ENCODE data around the gene CLBA1. TPM values are rescaled to one million over a fixed set of nuclear protein-coding genes. Genes with fewer than 3 reads are reported as not detected.

CLBA1 gene
- total and polyA plus RNA-seq, 2 donors (not counting 1 experiment from before 2014, with no cell fraction given), result 11.3 to 11.7 TPM

DNA sequence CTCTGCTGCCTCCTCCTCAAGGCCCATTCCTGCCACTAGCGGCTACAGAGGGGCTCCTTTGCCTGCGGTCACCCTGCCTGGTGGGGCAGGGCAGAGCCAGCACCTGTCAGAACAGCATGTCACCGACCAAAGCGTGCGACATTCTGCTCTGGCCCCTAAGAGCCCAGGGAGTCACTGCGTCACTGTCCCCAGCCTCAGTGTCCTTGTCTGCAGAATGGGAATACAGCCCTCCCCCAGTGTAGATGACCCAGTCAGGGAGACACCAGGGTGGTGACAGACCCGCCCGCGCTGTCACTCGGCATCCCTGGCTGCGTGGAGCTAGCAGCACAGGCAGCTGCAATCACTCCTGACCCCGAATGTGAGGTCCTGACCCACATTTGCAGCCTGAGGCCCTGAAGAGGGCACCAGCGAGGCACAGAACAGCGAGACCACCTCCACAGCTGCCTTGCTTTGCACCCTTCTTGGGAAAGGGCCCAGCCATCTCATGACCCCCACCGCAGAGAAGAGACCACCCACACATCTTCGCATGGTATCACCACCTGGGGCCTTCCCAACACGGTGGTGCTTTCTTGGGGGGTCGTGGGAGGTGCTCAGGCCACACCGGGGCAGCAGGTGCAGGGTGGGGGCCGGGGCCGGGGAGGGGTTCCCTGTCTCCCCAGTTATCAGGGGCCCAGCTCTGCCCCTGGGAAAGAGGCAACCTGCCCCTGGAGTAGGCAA, 9.9 kb upstream of the CLBA1 start:
- peaks cover 36% of the 10 kb centered on the region for H3K4me1 ChIP-seq (ENCODE audit: control insufficient read depth, extremely low read depth, insufficient read depth, low read length)

GRCh38 chr14:104976198-104977007, 9.2 kb upstream of the CLBA1 start:
- Histone ChIP-seq H3K27ac (ENCODE audit: insufficient read depth, low read length) (no peak overlapping the region), H3K36me3 (ENCODE audit: control insufficient read depth, insufficient read depth, low read length) (no peaks in the 10 kb centered on the region), H3K79me2 (ENCODE audit: control insufficient read depth, insufficient read depth, low read length) (no peaks in the 10 kb centered on the region), H3K9me3 (ENCODE audit: control insufficient read depth, insufficient read depth, low read depth, low read length) (no peaks in the 10 kb centered on the region), H3K4me2 (ENCODE audit: extremely low read depth, insufficient read depth, low read length) (peak overlapping the region; percentile 18), H3K9ac (ENCODE audit: insufficient read depth, low read length) (no peak overlapping the region), H3K4me3 (replicated peaks in 1 of 4; ENCODE audit: control extremely low read depth in 1 of 4, insufficient read depth in 1 of 4, low read depth in 3 of 4, low read length in 4 of 4) (peak overlapping the region in 1 of 4 experiments; percentile 57), H3K27me3 (ENCODE audit: control insufficient read depth, insufficient read depth, low read length) (no peaks in the 10 kb centered on the region), H2AFZ (ENCODE audit: low read length) (no peak overlapping the region), H4K20me1 (ENCODE audit: control insufficient read depth, extremely low read depth, insufficient read depth, low read length) (no peaks in the 10 kb centered on the region), H3K4me1 (ENCODE audit: control insufficient read depth, extremely low read depth, insufficient read depth, low read length) (peaks cover 29% of the 10 kb centered on the region)
- peak; percentile 56 to 79 for DNase-seq (ENCODE audit: low read depth in 2 of 2)
- TF ChIP-seq CTCF (conservative IDR thresholded peaks at IDR 0.05 in 1 of 2, IDR thresholded peaks at IDR 0.05 in 1 of 2; ENCODE audit: low read depth in 1 of 2, low read length in 2 of 2) (peak; percentile 75 to 88), EZH2 (IDR thresholded peaks at IDR 0.05; ENCODE audit: low read length, missing control alignments) (no peak)

More for the DNA sequence above, 9.9 kb upstream of the CLBA1 start:
- Histone ChIP-seq H3K27me3 (ENCODE audit: control insufficient read depth, insufficient read depth, low read length) (no peaks in the 10 kb centered on the region), H3K79me2 (ENCODE audit: control insufficient read depth, insufficient read depth, low read length) (no peaks in the 10 kb centered on the region), H3K4me2 (ENCODE audit: extremely low read depth, insufficient read depth, low read length) (no peak overlapping the region), H3K9me3 (ENCODE audit: control insufficient read depth, insufficient read depth, low read depth, low read length) (no peaks in the 10 kb centered on the region), H4K20me1 (ENCODE audit: control insufficient read depth, extremely low read depth, insufficient read depth, low read length) (no peaks in the 10 kb centered on the region), H3K27ac (ENCODE audit: insufficient read depth, low read length) (no peak overlapping the region), H3K4me3 (replicated peaks in 1 of 4; ENCODE audit: control extremely low read depth in 1 of 4, insufficient read depth in 1 of 4, low read depth in 3 of 4, low read length in 4 of 4) (no peak overlapping the region), H2AFZ (ENCODE audit: low read length) (no peak overlapping the region), H3K36me3 (ENCODE audit: control insufficient read depth, insufficient read depth, low read length) (no peaks in the 10 kb centered on the region), H3K9ac (ENCODE audit: insufficient read depth, low read length) (no peak overlapping the region)
- no peak for TF ChIP-seq EZH2 (IDR thresholded peaks at IDR 0.05; ENCODE audit: low read length, missing control alignments)
- no peak for TF ChIP-seq CTCF (conservative IDR thresholded peaks at IDR 0.05 in 1 of 2, IDR thresholded peaks at IDR 0.05 in 1 of 2; ENCODE audit: low read depth in 1 of 2, low read length in 2 of 2)
- DNase-seq (ENCODE audit: low read depth in 2 of 2), result no peak

DNA sequence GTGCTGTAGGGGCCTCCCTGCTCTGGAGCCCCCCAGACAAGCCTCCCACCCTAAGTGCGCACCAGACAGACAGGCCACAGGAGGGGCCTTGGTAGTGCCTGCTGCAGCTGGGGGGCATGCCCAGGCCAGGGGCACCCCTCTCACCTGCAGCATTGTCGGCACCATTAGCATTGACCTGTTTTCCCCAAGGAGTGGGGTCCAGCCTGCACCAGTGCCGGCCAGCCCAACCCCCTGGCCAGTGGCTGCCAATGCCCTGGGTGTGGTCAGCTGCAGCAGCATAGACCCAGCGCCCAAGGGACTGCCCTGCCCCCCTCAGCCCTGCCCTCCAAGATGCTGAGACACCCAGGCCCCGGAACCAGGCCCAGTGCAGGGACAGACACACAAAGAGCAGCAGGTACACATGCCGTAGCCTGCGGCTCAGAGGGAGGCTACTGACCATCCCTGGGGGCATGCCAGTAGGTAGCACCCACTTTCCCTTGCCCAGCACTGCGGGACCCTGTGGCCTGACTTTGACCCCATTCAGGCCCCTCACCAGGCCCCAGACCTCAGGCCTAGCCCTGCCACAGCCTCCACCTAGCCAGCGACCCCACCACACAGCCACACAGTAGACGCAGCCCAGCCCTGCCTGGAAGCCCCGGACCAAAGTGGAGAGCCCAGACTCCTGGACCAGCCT, 8.4 kb upstream of the CLBA1 start:
- no peak for TF ChIP-seq CTCF (conservative IDR thresholded peaks at IDR 0.05 in 1 of 2, IDR thresholded peaks at IDR 0.05 in 1 of 2; ENCODE audit: low read depth in 1 of 2, low read length in 2 of 2)
- TF ChIP-seq EZH2 (IDR thresholded peaks at IDR 0.05; ENCODE audit: low read length, missing control alignments), result no peak
- Histone ChIP-seq H4K20me1 (ENCODE audit: control insufficient read depth, extremely low read depth, insufficient read depth, low read length) (no peaks in the 10 kb centered on the region), H3K4me1 (ENCODE audit: control insufficient read depth, extremely low read depth, insufficient read depth, low read length) (peaks cover 29% of the 10 kb centered on the region), H3K27ac (ENCODE audit: insufficient read depth, low read length) (no peak overlapping the region), H3K4me3 (replicated peaks in 1 of 4; ENCODE audit: control extremely low read depth in 1 of 4, insufficient read depth in 1 of 4, low read depth in 3 of 4, low read length in 4 of 4) (peak overlapping the region; percentile 33 to 57 (median 52)), H3K36me3 (ENCODE audit: control insufficient read depth, insufficient read depth, low read length) (no peaks in the 10 kb centered on the region), H3K27me3 (ENCODE audit: control insufficient read depth, insufficient read depth, low read length) (no peaks in the 10 kb centered on the region), H3K9ac (ENCODE audit: insufficient read depth, low read length) (no peak overlapping the region), H3K9me3 (ENCODE audit: control insufficient read depth, insufficient read depth, low read depth, low read length) (no peaks in the 10 kb centered on the region), H3K79me2 (ENCODE audit: control insufficient read depth, insufficient read depth, low read length) (no peaks in the 10 kb centered on the region), H2AFZ (ENCODE audit: low read length) (no peak overlapping the region), H3K4me2 (ENCODE audit: extremely low read depth, insufficient read depth, low read length) (peak overlapping the region; percentile 90)
- no peak for DNase-seq (ENCODE audit: low read depth in 2 of 2)

All from fibroblast of lung (primary cell).